Mesenteric fat pad (tissue), 1 donor: Measurements from ENCODE around the gene PMM1. TPM values are rescaled to one million over a fixed set of nuclear protein-coding genes. Genes with fewer than 3 reads are reported as not detected.
"Not testable (repeated sequence)": the region's sequence is repeated elsewhere in the genome, so short reads cannot be mapped to it uniquely, and the experiment has no call there.

Experiments
- DNase-seq: peaks from one replicate; pipeline ENCODE4 v3.0.0-alpha.2; 2020; ENCODE audit warnings: low spot score
- total RNA-seq: library from RNA; stranded (reverse); fragmentation: NEBNext Ultra II Directional; extraction: Animal tissue kit (Norgen Biotek cat#: 25700); gene quantifications from one replicate; pipeline ENCODE4 v1.2.1, GENCODE V29; 2021
- donor health status: DM: yes; HTN: yes; CAD: no.

The PMM1 gene
- total RNA-seq, 1 donor from 2014 or later = 51.4 TPM

GRCh38 chr22:41597635-41597953 lies 8.0 kb upstream of the PMM1 start:
- no peak for DNase-seq

GRCh38 chr22:41596776-41597634 lies 7.4 kb upstream of the PMM1 start:
- DNase-seq = no peak

- no peak for DNase-seq
Measured at GRCh38 chr22:41595703-41596102, 6.1 kb upstream of the PMM1 start.

GRCh38 chr22:41593336-41593960 lies 3.8 kb upstream of the PMM1 start:
- not testable (repeated sequence) for DNase-seq

GRCh38 chr22:41587347-41587723 lies 2.3 kb downstream of the PMM1 start:
- no peak for DNase-seq

GRCh38 chr22:41585898-41586297 lies 3.7 kb downstream of the PMM1 start:
- DNase-seq = no peak

- no peak for DNase-seq
Measured at GRCh38 chr22:41584881-41585280, 4.8 kb downstream of the PMM1 start.

- no peak for DNase-seq
Measured at GRCh38 chr22:41582694-41583093, 6.9 kb downstream of the PMM1 start.

GRCh38 chr22:41579997-41580355 lies 9.7 kb downstream of the PMM1 start:
- no peak for DNase-seq

- DNase-seq = no peak
Measured at GRCh38 chr22:41579297-41579996, 10.2 kb downstream of the PMM1 start.

GRCh38 chr22:41578818-41579217 lies 10.8 kb downstream of the PMM1 start:
- no peak for DNase-seq

- DNase-seq = no peak
Measured at GRCh38 chr22:41578114-41578513, 11.5 kb downstream of the PMM1 start.

- DNase-seq = no peak
Measured at GRCh38 chr22:41576877-41577276, 12.8 kb downstream of the PMM1 start.

- DNase-seq = no peak
Measured at GRCh38 chr22:41575533-41575932, 14.1 kb downstream of the PMM1 start.

- no peak for DNase-seq
Measured at GRCh38 chr22:41574847-41575381, 14.7 kb downstream of the PMM1 start.

GRCh38 chr22:41573677-41574076 lies 16.0 kb downstream of the PMM1 start:
- no peak for DNase-seq

GRCh38 chr22:41572305-41572704 lies 17.3 kb downstream of the PMM1 start:
- not testable (repeated sequence) for DNase-seq

- DNase-seq = no peak
Measured at GRCh38 chr22:41571786-41572185, 17.9 kb downstream of the PMM1 start.

GRCh38 chr22:41570221-41570620 lies 19.4 kb downstream of the PMM1 start:
- no peak for DNase-seq

- no peak for DNase-seq
Measured at GRCh38 chr22:41568811-41569210, 20.8 kb downstream of the PMM1 start.

- no peak for DNase-seq
Measured at GRCh38 chr22:41567512-41567768, 22.2 kb downstream of the PMM1 start.

- no peak for DNase-seq
Measured at GRCh38 chr22:41565403-41566054, 24.1 kb downstream of the PMM1 start.
